Coronary artery (tissue), 2 donors: Measurements from ENCODE around the gene CCDC137.

Experiments
- DNase-seq: peaks from one replicate; pipeline ENCODE4 v3.0.0-alpha.2; 2017; ENCODE audit warnings: low spot score
- H3K27ac ChIP-seq, 2 donors: fragments of 200-600 bp; sonication (generic); one replicate each; pipeline ENCODE4 v1.5.1; 2016 to 2019
- H3K4me3 ChIP-seq: fragments of 200-600 bp; sonication (generic); 2 replicates; pipeline ENCODE4 v1.5.1; 2016; ENCODE audit warnings: mild to moderate bottlenecking, moderate library complexity
- CTCF ChIP-seq: fragments of 200-600 bp; sonication (generic); IDR thresholded peaks from one replicate; pipeline ENCODE4 v1.5.1; 2019; ENCODE audit warnings: antibody characterized with exemption

The CCDC137 gene

GRCh38 chr17:81687770-81688541 lies 21.4 kb downstream of the CCDC137 start:
- no peak for TF ChIP-seq CTCF
- Histone ChIP-seq H3K27ac (no peak overlapping the region), H3K4me3 (no peak overlapping the region)
- DNase-seq: no peak

- no peak for TF ChIP-seq CTCF
- Histone ChIP-seq H3K27ac (no peak overlapping the region), H3K4me3 (no peak overlapping the region)
- no peak for DNase-seq
Measured at GRCh38 chr17:81688616-81689015, 22.1 kb downstream of the CCDC137 start.

GRCh38 chr17:81690066-81690465 lies 23.5 kb downstream of the CCDC137 start:
- no peak for DNase-seq
- no peak overlapping the region for H3K4me3 ChIP-seq
- TF ChIP-seq CTCF: no peak
- no peak overlapping the region for H3K27ac ChIP-seq

- H3K4me3 ChIP-seq: no peak overlapping the region
- H3K27ac ChIP-seq: no peak overlapping the region
- no peak for TF ChIP-seq CTCF
- no peak for DNase-seq
Measured at GRCh38 chr17:81690549-81690948, 24.0 kb downstream of the CCDC137 start.

- TF ChIP-seq CTCF: no peak
- no peak for DNase-seq
- Histone ChIP-seq H3K27ac (no peak overlapping the region), H3K4me3 (no peak overlapping the region)
Measured at GRCh38 chr17:81691196-81691595, 24.7 kb downstream of the CCDC137 start.

- no peak overlapping the region for H3K27ac ChIP-seq
- H3K4me3 ChIP-seq: no peak overlapping the region
- no peak for DNase-seq
- no peak for TF ChIP-seq CTCF
Measured at GRCh38 chr17:81691608-81692007, 25.1 kb downstream of the CCDC137 start.

GRCh38 chr17:81693509-81694210 lies 27.1 kb downstream of the CCDC137 start:
- H3K4me3 ChIP-seq: no peak overlapping the region
- no peak overlapping the region for H3K27ac ChIP-seq
- TF ChIP-seq CTCF: no peak
- no peak for DNase-seq
